Retina (tissue), 1 donor: ENCODE results near the gene TMEM165.

Experiments used
- DNase-seq: peaks from one replicate; pipeline ENCODE4 v3.0.0-alpha.2; 2016

TMEM165 gene

GRCh38 chr4:55407764-55408163, 12.0 kb downstream of the TMEM165 start:
- DNase-seq: no peak

GRCh38 chr4:55409468-55410171, 13.9 kb downstream of the TMEM165 start:
- no peak for DNase-seq

DNA sequence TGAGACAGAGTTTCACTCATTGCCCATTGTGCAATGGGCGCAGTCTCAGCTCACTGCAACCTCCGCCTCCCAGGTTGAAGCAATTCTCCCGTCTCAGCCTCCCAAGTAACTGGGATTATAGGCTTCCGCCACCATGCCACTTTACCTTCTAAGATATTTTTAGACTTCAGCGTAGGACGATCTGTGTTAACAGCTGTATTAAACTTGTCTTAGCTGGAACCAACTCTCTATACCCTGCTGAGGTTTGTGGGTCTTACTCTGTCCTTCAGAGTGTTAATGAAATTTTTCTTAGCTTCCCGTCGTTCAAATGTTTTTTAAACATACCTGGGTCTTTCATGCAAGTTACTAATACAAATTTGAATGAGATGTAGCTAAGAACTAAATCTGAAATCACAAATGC, 14.7 kb downstream of the TMEM165 start:
- no peak for DNase-seq

DNA sequence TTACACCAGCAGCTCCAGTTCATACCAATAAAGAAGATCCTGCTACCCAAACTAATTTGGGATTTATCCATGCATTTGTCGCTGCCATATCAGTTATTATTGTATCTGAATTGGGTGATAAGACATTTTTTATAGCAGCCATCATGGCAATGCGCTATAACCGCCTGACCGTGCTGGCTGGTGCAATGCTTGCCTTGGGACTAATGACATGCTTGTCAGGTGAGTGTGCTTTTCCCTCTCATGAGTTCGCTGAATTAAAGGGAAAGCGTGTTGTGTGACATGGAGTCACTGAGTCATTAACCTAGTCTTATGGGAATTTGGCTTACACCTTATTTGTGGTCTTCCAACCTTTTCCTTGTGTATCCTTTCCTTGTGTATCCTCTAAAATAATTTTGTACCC, 15.9 kb downstream of the TMEM165 start:
- DNase-seq: no peak

- no peak for DNase-seq
These were observed 20.4 kb downstream of the TMEM165 start for GRCh38 chr4:55416176-55416575.

DNA sequence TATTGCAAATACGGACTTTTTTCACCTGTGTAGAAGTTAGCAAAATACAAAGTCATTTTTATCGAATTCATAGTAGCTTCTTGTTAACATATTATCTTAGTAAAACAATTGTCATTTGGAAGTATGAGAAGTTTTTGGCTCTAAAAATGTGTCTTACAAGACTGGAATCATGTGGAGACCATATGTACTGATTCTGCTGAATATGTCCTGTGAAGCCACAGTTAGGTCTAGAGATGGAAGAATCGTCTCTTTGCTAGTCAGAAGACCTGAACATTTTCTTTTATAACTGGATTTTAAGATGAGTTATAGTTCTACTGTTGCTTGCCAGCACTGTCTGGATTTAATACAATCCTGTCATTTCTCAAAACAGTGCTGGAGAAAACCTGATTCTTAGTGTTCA, 29.0 kb downstream of the TMEM165 start:
- no peak for DNase-seq

GRCh38 chr4:55431710-55432336, 36.1 kb downstream of the TMEM165 start:
- DNase-seq: no peak

DNA sequence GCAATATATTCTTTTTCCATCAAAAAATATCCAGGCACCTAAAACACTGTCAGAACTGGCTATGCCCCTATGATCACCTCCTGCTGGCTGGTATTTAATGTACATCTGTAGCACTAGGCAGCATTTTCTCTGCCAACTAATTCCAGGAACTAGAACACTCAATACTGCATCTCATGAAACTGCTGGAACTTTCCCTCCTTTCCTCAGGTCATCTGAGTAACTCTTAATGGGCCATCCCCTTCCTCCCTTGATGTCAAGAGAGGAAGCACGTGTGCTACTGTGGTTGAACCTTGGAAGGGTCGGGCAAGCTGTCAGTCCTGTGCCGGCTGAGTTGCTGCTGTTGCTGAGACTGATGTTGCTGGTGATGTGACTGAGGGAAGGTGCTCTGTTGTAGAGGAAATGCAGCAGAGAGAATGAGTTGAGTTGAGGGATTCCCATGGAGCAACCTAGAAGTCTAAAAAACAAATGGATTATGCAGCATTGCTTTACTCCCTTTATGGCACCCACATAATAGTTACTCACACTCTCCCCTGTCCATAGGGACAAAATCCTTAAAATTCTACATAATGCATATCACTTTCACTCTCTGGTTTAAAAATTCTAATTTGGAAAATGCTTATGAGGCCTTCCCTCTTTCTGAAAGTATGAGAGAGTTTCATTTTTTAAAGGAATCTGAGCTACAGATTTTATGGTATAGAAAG, 39.5 kb downstream of the TMEM165 start:
- DNase-seq: no peak

DNA sequence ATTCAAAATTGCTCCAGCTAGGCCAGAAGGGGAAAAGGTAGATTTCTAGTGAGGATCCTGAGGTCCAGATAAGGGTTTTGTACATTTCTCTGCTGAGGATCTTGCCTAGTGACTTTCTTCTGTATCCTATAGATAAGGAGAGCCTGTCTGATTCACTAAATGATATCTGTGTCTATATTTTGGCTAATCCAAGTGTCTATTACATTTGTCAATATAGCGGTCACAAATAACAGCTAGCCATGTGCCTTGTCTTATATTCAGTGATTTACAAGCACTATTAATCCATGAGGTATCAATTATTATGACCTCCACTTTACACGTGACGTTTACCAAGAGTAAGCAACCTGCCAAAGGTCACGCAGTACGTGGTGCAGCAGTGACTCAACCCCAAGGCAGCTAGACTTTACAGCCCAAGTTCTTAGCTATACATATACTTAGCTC, 41.6 kb downstream of the TMEM165 start:
- no peak for DNase-seq

GRCh38 chr4:55437823-55438222, 42.1 kb downstream of the TMEM165 start:
- no peak for DNase-seq

DNA sequence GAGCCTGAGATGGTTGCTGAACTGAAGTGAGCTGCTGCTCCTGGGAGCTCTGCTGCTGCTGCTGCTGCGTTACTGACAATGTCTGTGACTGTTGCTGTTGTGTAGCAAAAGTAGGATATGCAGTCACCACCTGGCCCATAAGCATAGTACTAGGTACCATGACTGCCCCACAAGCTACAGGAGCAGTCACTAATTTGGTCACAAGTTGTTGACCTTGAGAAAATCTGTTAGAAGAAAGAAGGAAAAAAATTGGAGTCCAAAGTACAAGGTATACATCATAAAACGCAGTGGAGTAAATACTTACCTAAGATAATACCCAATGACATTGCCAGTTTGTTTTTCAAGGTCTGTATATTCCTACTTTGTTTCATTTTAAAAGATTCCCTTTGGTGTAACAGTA, 42.6 kb downstream of the TMEM165 start:
- DNase-seq: no peak

DNA sequence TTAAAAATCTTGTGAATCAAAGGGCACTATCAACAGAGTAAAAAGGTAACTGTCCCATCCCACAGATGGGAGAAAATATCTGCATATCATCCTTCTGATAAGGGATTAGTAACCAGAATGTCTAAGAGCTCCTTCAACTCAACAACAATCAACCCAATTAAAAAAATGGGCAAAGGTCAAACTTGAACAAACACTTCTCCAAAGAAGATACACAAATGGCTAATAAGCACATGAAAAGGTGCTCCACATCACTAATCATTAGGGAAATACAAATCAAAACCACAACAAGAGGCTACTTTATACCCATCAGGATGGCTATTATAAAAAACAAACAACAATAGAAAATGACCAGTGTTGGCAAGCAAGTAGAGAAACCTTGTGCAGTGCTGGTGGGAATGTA, 43.3 kb downstream of the TMEM165 start:
- no peak for DNase-seq

DNA sequence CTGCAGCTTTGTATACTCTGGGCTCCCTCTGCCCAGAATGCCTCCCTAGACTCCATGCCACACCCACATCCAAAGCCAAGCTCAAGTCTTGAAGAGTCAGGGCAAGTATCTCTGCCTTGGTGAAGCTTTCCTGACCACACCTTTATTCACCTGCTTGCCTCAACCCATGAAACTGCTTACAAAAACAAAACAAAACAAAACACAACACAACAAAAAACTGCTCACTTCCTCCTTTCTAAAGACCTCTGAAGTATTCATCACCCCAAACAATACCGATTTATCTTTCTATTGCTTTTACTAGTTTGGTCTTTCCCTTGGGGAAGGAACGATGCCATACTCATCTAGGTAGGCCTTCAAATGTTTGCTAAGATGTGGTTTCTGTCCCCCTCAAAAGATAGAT, 45.0 kb downstream of the TMEM165 start:
- DNase-seq: no peak

DNA sequence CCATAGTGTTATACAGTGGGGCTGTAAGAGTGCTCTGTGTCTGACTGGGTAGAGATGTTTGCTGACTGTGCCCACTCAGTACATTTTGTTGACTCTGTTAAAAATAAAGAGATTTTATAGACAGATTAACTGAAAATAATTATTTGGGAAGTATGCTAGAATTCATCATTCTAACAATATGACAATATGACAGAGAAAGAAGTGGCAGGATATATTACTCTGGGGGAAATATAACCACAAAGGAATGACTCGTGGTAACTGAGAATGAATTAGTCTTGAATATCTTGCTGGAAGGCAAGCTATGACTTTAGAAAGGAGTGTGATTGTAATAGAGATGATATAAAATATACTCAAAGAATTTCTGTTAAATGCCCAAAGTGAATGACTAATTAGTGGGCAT, 46.8 kb downstream of the TMEM165 start:
- DNase-seq: no peak

DNA sequence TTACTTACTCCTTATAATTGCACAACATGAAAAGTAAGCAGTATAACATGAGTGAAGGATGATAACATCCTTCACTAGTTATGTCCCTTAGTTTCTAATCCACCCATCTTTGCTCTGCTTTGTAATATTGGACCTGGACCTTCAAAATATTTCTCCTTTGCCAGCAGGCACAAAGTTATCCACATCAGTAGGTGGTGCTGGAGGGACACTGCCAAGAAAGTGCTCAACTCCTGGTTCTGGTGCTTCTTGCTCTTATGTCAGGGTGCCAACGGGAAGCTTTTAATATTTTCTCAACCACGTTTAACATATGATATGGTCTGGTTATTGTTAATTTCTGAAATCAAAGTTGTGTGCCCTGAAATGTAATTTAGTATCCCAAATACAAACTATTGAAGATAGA, 49.1 kb downstream of the TMEM165 start:
- DNase-seq: peak; percentile 9

GRCh38 chr4:55445921-55446577, 50.3 kb downstream of the TMEM165 start:
- DNase-seq: no peak

- no peak for DNase-seq
These were observed 50.8 kb downstream of the TMEM165 start for GRCh38 chr4:55446578-55446922.

GRCh38 chr4:55447108-55447708, 51.5 kb downstream of the TMEM165 start:
- DNase-seq: no peak

GRCh38 chr4:55447831-55448230, 52.1 kb downstream of the TMEM165 start:
- no peak for DNase-seq

DNA sequence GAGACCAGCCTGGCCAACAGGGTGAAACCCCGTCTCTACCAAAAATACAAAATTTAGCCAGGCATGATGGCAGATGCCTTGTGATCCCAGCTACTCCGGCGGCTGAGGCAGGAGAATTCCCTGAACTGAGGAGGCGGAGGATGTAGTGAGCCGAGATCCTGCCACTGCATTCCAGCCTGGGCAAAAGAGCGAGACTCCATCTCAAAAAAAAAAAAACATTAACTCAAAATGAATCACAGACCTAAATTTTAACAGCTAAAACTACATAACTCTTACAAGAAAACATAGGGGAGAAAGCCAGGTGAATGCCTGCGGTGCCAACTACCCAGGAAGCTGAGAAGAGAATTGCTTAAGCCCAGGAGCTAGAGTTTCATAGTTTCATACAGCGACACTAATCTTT, 54.8 kb downstream of the TMEM165 start:
- DNase-seq: no peak

- DNase-seq: no peak
These were observed 62.4 kb downstream of the TMEM165 start for GRCh38 chr4:55458164-55458563.

GRCh38 chr4:55458611-55459010, 62.9 kb downstream of the TMEM165 start:
- DNase-seq: no peak

DNA sequence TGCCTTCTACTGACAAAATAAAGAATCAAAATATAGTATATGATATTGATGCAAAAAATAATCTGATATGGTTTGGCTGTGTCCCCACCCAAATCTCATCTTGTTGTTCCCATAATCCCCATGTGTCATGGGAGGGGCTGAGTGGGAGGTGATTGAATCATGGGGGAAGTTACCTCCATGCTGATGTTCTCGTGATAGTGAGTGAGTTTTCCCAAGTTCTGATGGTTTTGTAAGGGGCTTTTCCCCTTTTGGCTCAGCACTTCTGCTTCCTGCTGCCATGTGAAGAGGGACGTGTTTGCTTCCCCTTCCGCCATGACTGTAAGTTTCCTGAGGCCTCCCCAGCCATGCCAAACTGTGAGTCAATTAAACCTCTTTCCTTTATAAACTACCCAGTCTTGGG, 70.2 kb downstream of the TMEM165 start:
- DNase-seq: no peak
